Posterior cingulate gyrus (tissue), 11 donors: Measurements from ENCODE around the gene ARHGEF9.
"Not testable (repeated sequence)": the region's sequence is repeated elsewhere in the genome, so short reads cannot be mapped to it uniquely, and the experiment has no call there.

Source experiments
- DNase-seq, 10 donors: peaks; one replicate each; pipeline versions ENCODE4 v3.0.0 to v3.0.0-alpha.2; 2020 to 2021; ENCODE audit warnings: mixed read lengths in 3 of 10
- intact Hi-C: fragments of 100-400 bp; cut with DNase I; formaldehyde crosslinking; loops from one replicate; pipeline ENCODE4 v1.15.1; 2023

Gene ARHGEF9

GRCh38 chrX:63664741-63665140 is 120.3 kb downstream of the ARHGEF9 start:
- no peak for DNase-seq
- intact Hi-C loops: no loop called here

- intact Hi-C loops: no loop called here
- no peak for DNase-seq
Observed at GRCh38 chrX:63664083-63664482, 120.9 kb downstream of the ARHGEF9 start.

- intact Hi-C loops: no loop called here
- no peak for DNase-seq
Observed at GRCh38 chrX:63661676-63662075, 123.3 kb downstream of the ARHGEF9 start.

- intact Hi-C loops: no loop called here
- DNase-seq: no peak
Observed at GRCh38 chrX:63658920-63659319, 126.1 kb downstream of the ARHGEF9 start.

- peak in 5 of 10 donors; percentile 2 to 76 (median 34) for DNase-seq
- intact Hi-C loops: no loop called here
Observed at GRCh38 chrX:63657821-63658220, 127.2 kb downstream of the ARHGEF9 start.

- intact Hi-C loops: no loop called here
Observed at GRCh38 chrX:63656871-63657580, 128.0 kb downstream of the ARHGEF9 start.

GRCh38 chrX:63652086-63652765 is 132.8 kb downstream of the ARHGEF9 start:
- DNase-seq: no peak
- intact Hi-C loops: no loop called here

More at GRCh38 chrX:63656871-63657580, 128.0 kb downstream of the ARHGEF9 start:
- DNase-seq: no peak

- DNase-seq: not testable (repeated sequence)
Observed at GRCh38 chrX:63645748-63646147, 139.3 kb downstream of the ARHGEF9 start.

GRCh38 chrX:63635750-63636149 is 149.3 kb downstream of the ARHGEF9 start:
- no peak for DNase-seq
- intact Hi-C loops: no loop called here

More at GRCh38 chrX:63645748-63646147, 139.3 kb downstream of the ARHGEF9 start:
- intact Hi-C loops: not testable (repeated sequence)

GRCh38 chrX:63613531-63614028 is 171.4 kb downstream of the ARHGEF9 start:
- intact Hi-C loops: no loop called here
- DNase-seq: no peak

- intact Hi-C loops: no loop called here
- DNase-seq: peak in 2 of 10 donors; percentile 35 to 50
Observed at GRCh38 chrX:63585936-63586335, 199.1 kb downstream of the ARHGEF9 start.
